NB4 (cell line): Measurements from ENCODE around the gene ADCYAP1R1.

ENCODE experiments used
- DNase-seq: peaks from one replicate; pipeline ENCODE4 v3.0.0; 2010; ENCODE audit warnings: low read depth
- H3K4me3 ChIP-seq: one replicate; pipeline ENCODE4 v1.5.1; 2011; ENCODE audit warnings: mild to moderate bottlenecking, low read depth, low read length, moderate library complexity
- MYC ChIP-seq: IDR thresholded peaks from 2 replicates; pipeline ENCODE4 v1.6.1; 2011; ENCODE audit warnings: low read depth, low read length
- POLR2A ChIP-seq: IDR thresholded peaks from 2 replicates; pipeline ENCODE4 v1.6.1; 2011; ENCODE audit warnings: mild to moderate bottlenecking; ENCODE audit not compliant: insufficient read length; ENCODE audit errors: extremely low read depth
- TF ChIP-seq, protein P1 (sequence below): IDR thresholded peaks from 2 replicates; pipeline ENCODE4 v1.6.1; 2011; ENCODE audit warnings: low read depth, low read length
- TF ChIP-seq, protein P2 (sequence below): IDR thresholded peaks from one replicate; pipeline ENCODE4 v1.5.1; 2012; ENCODE audit warnings: low read depth, low read length

ADCYAP1R1 gene

DNA sequence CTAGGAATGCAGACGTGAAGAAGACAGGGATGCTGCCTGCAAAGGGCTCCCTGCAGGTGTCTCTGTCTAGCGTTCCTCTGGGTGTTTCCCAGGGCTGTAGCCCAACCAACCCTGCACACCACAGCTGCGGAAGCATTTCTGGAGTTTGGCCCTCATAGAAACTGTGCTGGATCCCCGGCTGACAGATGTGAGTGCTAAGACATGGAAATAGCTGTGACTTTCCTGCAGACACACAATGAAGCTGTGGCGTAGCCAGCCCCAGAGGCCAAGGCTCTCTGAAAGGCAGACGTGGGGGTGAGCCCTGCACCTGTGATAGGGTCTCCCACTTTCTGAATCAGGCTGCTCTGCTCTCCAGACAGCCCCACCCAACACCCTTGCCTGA is 44.8 kb downstream of the ADCYAP1R1 start:
- H3K4me3 ChIP-seq = no peak overlapping the region
- TF ChIP-seq MYC = no peak
- TF ChIP-seq, protein P1, sequence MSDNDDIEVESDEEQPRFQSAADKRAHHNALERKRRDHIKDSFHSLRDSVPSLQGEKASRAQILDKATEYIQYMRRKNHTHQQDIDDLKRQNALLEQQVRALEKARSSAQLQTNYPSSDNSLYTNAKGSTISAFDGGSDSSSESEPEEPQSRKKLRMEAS = no peak
- TF ChIP-seq, protein P2, sequence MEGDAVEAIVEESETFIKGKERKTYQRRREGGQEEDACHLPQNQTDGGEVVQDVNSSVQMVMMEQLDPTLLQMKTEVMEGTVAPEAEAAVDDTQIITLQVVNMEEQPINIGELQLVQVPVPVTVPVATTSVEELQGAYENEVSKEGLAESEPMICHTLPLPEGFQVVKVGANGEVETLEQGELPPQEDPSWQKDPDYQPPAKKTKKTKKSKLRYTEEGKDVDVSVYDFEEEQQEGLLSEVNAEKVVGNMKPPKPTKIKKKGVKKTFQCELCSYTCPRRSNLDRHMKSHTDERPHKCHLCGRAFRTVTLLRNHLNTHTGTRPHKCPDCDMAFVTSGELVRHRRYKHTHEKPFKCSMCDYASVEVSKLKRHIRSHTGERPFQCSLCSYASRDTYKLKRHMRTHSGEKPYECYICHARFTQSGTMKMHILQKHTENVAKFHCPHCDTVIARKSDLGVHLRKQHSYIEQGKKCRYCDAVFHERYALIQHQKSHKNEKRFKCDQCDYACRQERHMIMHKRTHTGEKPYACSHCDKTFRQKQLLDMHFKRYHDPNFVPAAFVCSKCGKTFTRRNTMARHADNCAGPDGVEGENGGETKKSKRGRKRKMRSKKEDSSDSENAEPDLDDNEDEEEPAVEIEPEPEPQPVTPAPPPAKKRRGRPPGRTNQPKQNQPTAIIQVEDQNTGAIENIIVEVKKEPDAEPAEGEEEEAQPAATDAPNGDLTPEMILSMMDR = no peak
- TF ChIP-seq POLR2A = no peak
- DNase-seq = no peak

DNA sequence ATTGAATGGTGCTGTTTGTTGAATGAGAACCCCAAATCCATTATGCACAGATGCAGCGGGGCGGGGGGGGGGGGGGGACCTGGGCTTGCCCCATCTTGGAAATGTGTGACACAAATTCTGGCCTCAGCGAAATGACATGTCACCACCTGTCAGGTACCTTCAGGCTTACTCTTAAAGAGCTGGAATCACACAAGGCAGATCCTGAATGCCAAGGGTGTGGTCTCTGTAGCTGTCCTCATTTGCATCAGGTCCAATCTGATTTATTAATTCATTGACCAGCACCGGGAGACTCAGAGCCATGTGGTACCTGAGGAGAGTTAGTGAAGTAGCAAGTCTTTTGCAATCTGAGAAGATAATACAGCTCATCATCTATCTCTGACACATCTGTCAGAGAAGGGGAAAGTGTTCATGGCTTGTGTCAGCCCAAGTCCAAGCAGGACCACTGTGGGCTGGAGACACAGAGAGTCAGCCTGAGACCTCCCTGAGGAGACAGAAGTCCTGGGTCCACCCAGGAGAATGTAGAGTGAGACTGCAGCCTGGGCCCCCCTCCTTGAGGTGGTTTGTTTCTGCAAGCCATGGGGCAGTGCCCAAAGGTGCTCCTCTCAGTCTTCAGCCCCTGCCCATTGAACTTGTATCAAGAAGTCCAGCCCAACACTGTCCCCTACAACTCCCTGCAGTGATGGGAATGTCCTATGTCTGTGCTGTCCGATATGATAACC is 46.7 kb downstream of the ADCYAP1R1 start:
- TF ChIP-seq, protein P1 = no peak
- TF ChIP-seq MYC (no peak), POLR2A (no peak)
- TF ChIP-seq, protein P2 = no peak
- H3K4me3 ChIP-seq = no peak overlapping the region
- no peak for DNase-seq

DNA sequence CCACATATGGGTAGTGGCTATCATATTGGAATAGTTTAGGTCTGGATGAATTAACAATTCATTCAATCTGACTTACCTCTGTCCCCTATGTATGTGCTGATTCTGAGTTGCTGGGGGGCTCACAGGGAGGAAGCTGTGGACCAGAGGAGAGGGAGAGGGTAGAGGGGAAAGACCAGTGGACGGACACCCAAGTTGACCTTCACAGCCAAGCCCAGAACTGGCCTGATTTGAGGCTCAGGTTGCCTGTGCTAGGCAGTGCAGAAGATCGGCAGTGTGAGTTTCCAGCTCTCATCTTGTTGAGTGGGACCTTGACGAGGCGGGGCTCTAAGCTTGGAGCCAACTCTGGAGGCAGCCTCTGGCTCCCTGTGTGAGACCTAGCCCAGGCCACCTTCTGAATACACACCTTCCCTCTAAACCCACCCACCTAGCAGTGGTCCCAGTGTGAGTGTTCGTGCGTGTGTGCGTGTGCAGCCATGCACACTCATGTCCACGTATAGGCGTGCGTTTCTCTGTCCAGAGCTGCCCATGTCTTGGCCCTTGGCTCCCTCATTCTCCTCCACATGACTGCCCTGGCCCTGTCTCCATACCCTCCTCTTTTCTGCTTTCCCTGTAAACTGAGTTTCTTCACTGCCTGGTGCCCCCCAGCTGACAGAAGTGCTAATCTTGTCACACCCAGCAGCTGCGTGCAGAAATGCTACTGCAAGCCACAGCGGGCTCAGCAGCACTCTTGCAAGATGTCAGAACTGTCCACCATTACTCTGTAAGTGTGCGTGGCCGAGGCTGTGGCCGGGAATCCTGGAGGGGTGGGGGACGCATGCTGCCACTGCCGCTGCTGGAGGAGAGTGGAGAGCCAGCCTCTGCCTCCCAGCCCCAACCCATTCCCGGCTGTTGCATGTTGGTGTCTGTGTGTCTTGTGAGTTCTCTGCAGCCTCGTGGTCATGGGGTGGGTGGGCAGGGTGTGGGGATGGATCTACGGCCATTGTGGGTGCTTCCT is 47.6 kb downstream of the ADCYAP1R1 start:
- TF ChIP-seq MYC (no peak), POLR2A (no peak)
- TF ChIP-seq, protein P2 = no peak
- TF ChIP-seq, protein P1 = no peak
- DNase-seq = no peak
- no peak overlapping the region for H3K4me3 ChIP-seq

DNA sequence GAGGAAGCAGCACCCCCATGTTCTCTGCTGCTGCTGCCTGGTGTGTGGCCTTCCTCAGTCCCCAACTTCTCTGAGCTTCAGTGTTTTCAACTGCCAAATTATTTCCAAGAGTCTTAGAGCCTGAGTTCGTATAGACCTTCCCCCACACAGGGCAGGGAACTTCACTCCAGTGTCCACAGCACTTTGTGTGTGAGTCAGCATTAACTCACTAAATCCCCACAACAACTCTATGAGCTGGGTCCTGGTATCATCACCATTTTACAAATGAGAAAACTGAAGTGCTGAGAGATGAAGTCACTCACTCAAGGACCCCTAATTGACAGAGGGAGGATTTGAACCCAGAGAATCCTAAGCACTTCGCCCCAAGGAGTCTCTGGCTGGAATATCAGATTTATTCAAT is 48.3 kb downstream of the ADCYAP1R1 start:
- H3K4me3 ChIP-seq = no peak overlapping the region
- TF ChIP-seq, protein P2 = no peak
- TF ChIP-seq, protein P1 = no peak
- no peak for TF ChIP-seq POLR2A
- no peak for TF ChIP-seq MYC
- DNase-seq = no peak

DNA sequence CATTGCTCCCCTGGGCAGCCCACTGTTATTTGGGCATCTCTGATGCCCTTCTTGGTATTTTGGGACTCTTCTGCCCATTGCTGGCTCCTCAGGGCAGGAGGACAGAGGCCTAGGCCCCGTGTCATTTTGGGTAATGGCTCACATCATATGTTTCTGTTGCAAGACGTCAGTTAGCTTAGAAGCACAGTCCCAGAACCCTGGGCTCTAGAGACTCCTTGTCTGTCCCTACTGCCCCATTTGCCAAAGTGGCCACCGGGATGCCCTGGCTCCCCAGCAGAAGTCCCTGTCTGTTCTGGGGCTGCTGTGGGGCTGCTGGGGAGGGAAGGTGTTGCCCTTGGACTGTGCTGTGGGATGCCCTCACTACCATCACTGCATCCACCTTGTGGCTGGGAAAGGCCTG is 48.8 kb downstream of the ADCYAP1R1 start:
- TF ChIP-seq MYC (no peak), POLR2A (no peak)
- TF ChIP-seq, protein P1 = no peak
- TF ChIP-seq, protein P2 = no peak
- H3K4me3 ChIP-seq = no peak overlapping the region
- DNase-seq = no peak
